HepG2 (cell line): ENCODE measurements around the gene PIM3. TPM values are rescaled to one million over a fixed set of nuclear protein-coding genes. Genes with fewer than 3 reads are reported as not detected.

Experiments used
- ATAC-seq: fragments of 200-7000 bp; cut with Tn5 transposase; 3 replicates; pipeline ENCODE4 v1.9.1; 2020; ENCODE audit warnings: mild to moderate bottlenecking, moderate library complexity
- BruUV-seq: library from RNA; stranded (reverse); fragments of 400-500 nt; replicated peaks from 2 replicates; lab custom pipeline; 2021; lab: Mats Ljungman, UMichigan
- CTCF ChIA-PET: fragments of 300-600 bp; formaldehyde crosslinking; extraction: SDS; loops from one replicate; lab custom pipeline; 2021; ENCODE audit warnings: low total read pairs, inconsistent platforms, low intra/inter-chr PET ratio; lab: Yijun Ruan, JAX
- POLR2A ChIA-PET: fragments of 350-600 bp; sonication (Branson Sonifier 250); formaldehyde crosslinking; loops from one replicate; lab custom pipeline; 2020; ENCODE audit warnings: antibody characterized with exemption, inconsistent platforms; lab: Yijun Ruan, JAX
- DNase-seq: peaks from one replicate; pipeline ENCODE4 v3.0.0-alpha.2; 2015; ENCODE audit warnings: low spot score
- FAIRE-seq: peaks from 3 replicates; lab custom pipeline; 2011; peaks lifted over from hg19 to GRCh38; lab: Jason Lieb, UNC
- H2AFZ ChIP-seq: one replicate; pipeline ENCODE4 v1.6.1; 2011; ENCODE audit warnings: low read length, inconsistent platforms
- H3K27ac ChIP-seq: fragments of 300-600 bp; 3 replicates; pipeline ENCODE4 v1.8.0; 2011; ENCODE audit warnings: mixed run types, mild to moderate bottlenecking, mixed read lengths, low read length, inconsistent platforms; ENCODE audit not compliant: insufficient read depth; ENCODE audit errors: extremely low read length
- H3K27me3 ChIP-seq, 2 experiments: fragments of 200-600 bp in 1 of 2; 2 replicates in 1 of 2; 3 replicates in 1 of 2; pipeline versions ENCODE4 v1.6.0 to v1.8.0; 2011; ENCODE audit warnings: low read length in 2 of 2, mild to moderate bottlenecking in 2 of 2, moderate library complexity in 2 of 2, inconsistent platforms in 1 of 2; ENCODE audit not compliant: insufficient read depth in 2 of 2, control insufficient read depth in 1 of 2
- H3K36me3 ChIP-seq, 2 experiments: fragments of 200-600 bp in 1 of 2; replicated peaks in 1 of 2; 2 replicates in 1 of 2; 3 replicates in 1 of 2; pipeline versions ENCODE4 v1.5.1 to v1.8.0; 2011; ENCODE audit warnings: low read length in 2 of 2, inconsistent platforms in 1 of 2; ENCODE audit not compliant: insufficient read depth in 2 of 2, control insufficient read depth in 1 of 2
- H3K4me1 ChIP-seq: 2 replicates; pipeline ENCODE4 v1.5.1; 2012; ENCODE audit warnings: low read length, inconsistent platforms; ENCODE audit not compliant: insufficient read depth
- H3K4me2 ChIP-seq: 2 replicates; pipeline ENCODE4 v1.6.0; 2011; ENCODE audit warnings: low read depth, low read length, inconsistent platforms
- H3K4me3 ChIP-seq, 3 experiments: fragments of 200-600 bp in 1 of 3; sonication (generic), shearing (Covaris generic) in 1 of 3; replicated peaks in 1 of 3; 2 replicates each; pipeline ENCODE4 v1.5.1; 2011 to 2016; ENCODE audit warnings: low read length in 3 of 3, inconsistent platforms in 2 of 3, low read depth in 2 of 3, mild to moderate bottlenecking in 2 of 3, control low read depth in 1 of 3, mixed read lengths in 1 of 3; ENCODE audit not compliant: insufficient read depth in 1 of 3
- H3K79me2 ChIP-seq: one replicate; pipeline ENCODE4 v1.6.1; 2011; ENCODE audit warnings: low read length, inconsistent platforms; ENCODE audit not compliant: insufficient read depth
- H3K9ac ChIP-seq: 2 replicates; pipeline ENCODE4 v1.6.0; 2011; ENCODE audit warnings: mild to moderate bottlenecking, low read depth, low read length, inconsistent platforms; ENCODE audit not compliant: insufficient read depth
- H3K9me3 ChIP-seq: 2 replicates; pipeline ENCODE4 v1.5.1; 2012; ENCODE audit warnings: mild to moderate bottlenecking, low read length
- H4K20me1 ChIP-seq: 2 replicates; pipeline ENCODE4 v1.6.0; 2011; ENCODE audit warnings: inconsistent platforms, mild to moderate bottlenecking, low read length, moderate library complexity; ENCODE audit not compliant: insufficient read depth
- BORCS8-MEF2B ChIP-seq: sonication (generic); formaldehyde crosslinking; IDR thresholded peaks from 2 replicates; pipeline ENCODE4 v1.8.0; 2022; ENCODE audit warnings: mild to moderate bottlenecking, missing genetic modification reagents
- CC2D1A ChIP-seq: sonication (generic); formaldehyde crosslinking; IDR thresholded peaks from 2 replicates; pipeline ENCODE4 v1.8.1; 2023; ENCODE audit warnings: mild to moderate bottlenecking, missing genetic modification reagents
- HNF1B ChIP-seq: sonication (generic); formaldehyde crosslinking; IDR thresholded peaks from 2 replicates; pipeline ENCODE4 v1.5.1; 2020; ENCODE audit warnings: mild to moderate bottlenecking, moderate library complexity, missing genetic modification reagents
- IRF2 ChIP-seq: IDR thresholded peaks from 2 replicates; pipeline ENCODE4 v1.6.1; 2018; ENCODE audit warnings: missing genetic modification reagents, missing compliant biosample characterization
- KLF16 ChIP-seq, 2 experiments: sonication (generic) in 1 of 2; formaldehyde crosslinking in 1 of 2; IDR thresholded peaks; 2 replicates each; pipeline versions ENCODE4 v1.6.1 to v1.8.0; 2016 to 2023; ENCODE audit warnings: missing genetic modification reagents in 2 of 2, missing compliant biosample characterization in 1 of 2
- MATR3 ChIP-seq: sonication (generic); formaldehyde crosslinking; IDR thresholded peaks from 2 replicates; pipeline ENCODE4 v1.4.0; 2020; ENCODE audit warnings: missing genetic modification reagents
- MTERF4 ChIP-seq: sonication (generic); formaldehyde crosslinking; IDR thresholded peaks from 2 replicates; pipeline ENCODE4 v1.8.0; 2023; ENCODE audit warnings: mild to moderate bottlenecking, missing genetic modification reagents
- MYPOP ChIP-seq: sonication (generic); formaldehyde crosslinking; IDR thresholded peaks from 2 replicates; pipeline ENCODE4 v1.8.1; 2023; ENCODE audit warnings: mild to moderate bottlenecking, moderate library complexity, missing genetic modification reagents
- POGZ ChIP-seq: sonication (generic); formaldehyde crosslinking; IDR thresholded peaks from 2 replicates; pipeline ENCODE4 v1.4.0; 2020; ENCODE audit warnings: mild to moderate bottlenecking, missing genetic modification reagents
- SAP130 ChIP-seq: IDR thresholded peaks from 2 replicates; pipeline ENCODE4 v1.6.1; 2016; ENCODE audit warnings: low read depth
- TBX2 ChIP-seq: sonication (generic); formaldehyde crosslinking; IDR thresholded peaks from 2 replicates; pipeline ENCODE4 v1.5.0; 2020; ENCODE audit warnings: missing genetic modification reagents, mild to moderate bottlenecking, borderline replicate concordance
- YEATS2 ChIP-seq: sonication (generic); formaldehyde crosslinking; IDR thresholded peaks from 2 replicates; pipeline ENCODE4 v1.4.0; 2020; ENCODE audit warnings: missing genetic modification reagents, borderline replicate concordance
- ZBTB7B ChIP-seq: sonication (generic); formaldehyde crosslinking; IDR thresholded peaks from 2 replicates; pipeline ENCODE4 v1.4.0; 2020; ENCODE audit warnings: missing genetic modification reagents
- ZFP36L2 ChIP-seq: sonication (generic); formaldehyde crosslinking; IDR thresholded peaks from 2 replicates; pipeline ENCODE4 v1.4.0; 2020; ENCODE audit warnings: missing genetic modification reagents
- ZNF414 ChIP-seq: sonication (generic); formaldehyde crosslinking; IDR thresholded peaks from 2 replicates; pipeline ENCODE4 v1.5.0; 2020; ENCODE audit warnings: missing genetic modification reagents
- ZNF510 ChIP-seq: sonication (generic); formaldehyde crosslinking; IDR thresholded peaks from 2 replicates; pipeline ENCODE4 v1.4.0; 2020; ENCODE audit warnings: low read depth, mild to moderate bottlenecking, missing genetic modification reagents
- ZNF878 ChIP-seq: sonication (generic); formaldehyde crosslinking; IDR thresholded peaks from 2 replicates; pipeline ENCODE4 v1.8.1; 2023; ENCODE audit warnings: mild to moderate bottlenecking, missing genetic modification reagents, moderate library complexity
- WGBS: methylation state at CpG from one replicate; pipeline ENCODE4 v1.1.6; 2017; ENCODE audit warnings: low lambda C conversion rate; 5-methylcytosine and 5-hydroxymethylcytosine counted together
- in situ Hi-C: cut with HindIII; loops from 2 replicates; pipeline ENCODE4 v1.10.0; 2017; ENCODE audit warnings: low pct_unique_long_range_greater_than_20kb; ENCODE audit not compliant: extremely low pct_ligation_motif_present
- intact Hi-C: fragments of 100-400 bp; cut with micrococcal nuclease; formaldehyde crosslinking; loops from one replicate; pipeline ENCODE4 v1.10.0; 2022; ENCODE audit not compliant: unreplicated experiment
- polyA plus RNA-seq, 8 experiments: library from polyadenylated mRNA; depleted of rRNA in 3 of 8; stranded (reverse) in 7 of 8; unstranded in 1 of 8; fragments of >200 nt; fragmentation: Illumina TruSeq in 4 of 8; extraction: Trizol in 4 of 8; gene quantifications; 2 replicates each; pipeline versions ENCODE4 v1.2.1 to v1.2.3, GENCODE V29; 2011 to 2016; ENCODE audit warnings: low read depth in 4 of 8, missing spikeins in 1 of 8, mixed read lengths in 1 of 8; ENCODE audit not compliant: insufficient read depth in 1 of 8
- total RNA-seq, 5 experiments: library from RNA; depleted of rRNA; stranded (reverse); fragments of >200 nt; fragmentation: Illumina TruSeq; extraction: Trizol; gene quantifications; 2 replicates each; pipeline ENCODE4 v1.2.3, GENCODE V29; 2016; ENCODE audit warnings: low read depth in 1 of 5

PIM3 gene
- total and polyA plus RNA-seq, 2 of the 13 experiments (the other 11 are each of a cell fraction or from before 2014, with no cell fraction given) = 21.6 to 31.2 TPM

- ChIA-PET CTCF (no interaction called here), POLR2A (interaction anchor here (1.0 to 18.6 kb wide), 5 partner anchors 9 to 88 kb away, joined by 3 to 722 read pairs (median 8); partner anchors contain the start of gene PIM3)
- H3K9ac ChIP-seq = peak overlapping the region; percentile 91
- no peaks in the 10 kb centered on the region for H3K27me3 ChIP-seq
- peaks cover 98% of the 10 kb centered on the region for H3K4me1 ChIP-seq
- ATAC-seq = peak; percentile 20
- no peak for FAIRE-seq
- peak overlapping the region; percentile 60 to 82 (median 76) for H3K4me3 ChIP-seq
- BruUV-seq = TSS peak; percentile 90
- intact Hi-C loops (no loop called here), in situ Hi-C loops (no loop called here)
- H3K9me3 ChIP-seq = no peaks in the 10 kb centered on the region
- H3K4me2 ChIP-seq = peak overlapping the region; percentile 92
- no peak overlapping the region for H2AFZ ChIP-seq
- no peak for DNase-seq
- no CpG with 5 or more reads among the region's 11 CpGs for WGBS
- H4K20me1 ChIP-seq = no peaks in the 10 kb centered on the region
- peaks cover 3% of the 10 kb centered on the region for H3K79me2 ChIP-seq
- no peaks in the 10 kb centered on the region for H3K36me3 ChIP-seq
- peak overlapping the region; percentile 89 for H3K27ac ChIP-seq
- peak; percentile 7 for TF ChIP-seq SAP130 (CRISPR knock-in tag)
- no peak for TF ChIP-seq ZFP36L2 (CRISPR knock-in tag)
- no peak for TF ChIP-seq ZNF414 (CRISPR knock-in tag)
- TF ChIP-seq MTERF4 = 0 out of 2 replicates have a peak, but pooled peaks have one; percentile 6
- no peak for TF ChIP-seq MATR3 (CRISPR knock-in tag)
- no peak for TF ChIP-seq IRF2
- TF ChIP-seq ZNF878 = no peak
- TF ChIP-seq MYPOP (CRISPR knock-in tag) = no peak
- TF ChIP-seq HNF1B (CRISPR knock-in tag) = peak; percentile 9; the same call in 1 of the 2 replicates
- TF ChIP-seq ZNF510 (CRISPR knock-in tag) = 0 out of 2 replicates have a peak, but pooled peaks have one; percentile 8
- TF ChIP-seq TBX2 = peak; percentile 10; the same call in 1 of the 2 replicates
- no peak for TF ChIP-seq CC2D1A (CRISPR knock-in tag)
- TF ChIP-seq YEATS2 = 0 out of 2 replicates have a peak, but pooled peaks have one; percentile 7
- no peak for TF ChIP-seq POGZ
- 0 out of 2 replicates have a peak, but pooled peaks have one; percentile 15 for TF ChIP-seq ZBTB7B (CRISPR knock-in tag)
- TF ChIP-seq KLF16 (CRISPR knock-in tag; IDR thresholded peaks at IDR 0.05) = no peak
- 0 out of 2 replicates have a peak, but pooled peaks have one; percentile 11 for TF ChIP-seq BORCS8-MEF2B (CRISPR knock-in tag)
Measured at GRCh38 chr22:49943405-49943765, 17.2 kb upstream of the PIM3 start.
